HG02623 (cell line): Measurements from ENCODE around the gene ZNF341.
"Not testable (repeated sequence)": the region's sequence is repeated elsewhere in the genome, so short reads cannot be mapped to it uniquely, and the experiment has no call there.

Experiments
- ATAC-seq: cut with Tn5 transposase; IDR thresholded peaks from one replicate; pipeline ENCODE4 v1.9.1; 2021; ENCODE audit warnings: moderate library complexity; ENCODE audit not compliant: unreplicated experiment

The ZNF341 gene

DNA sequence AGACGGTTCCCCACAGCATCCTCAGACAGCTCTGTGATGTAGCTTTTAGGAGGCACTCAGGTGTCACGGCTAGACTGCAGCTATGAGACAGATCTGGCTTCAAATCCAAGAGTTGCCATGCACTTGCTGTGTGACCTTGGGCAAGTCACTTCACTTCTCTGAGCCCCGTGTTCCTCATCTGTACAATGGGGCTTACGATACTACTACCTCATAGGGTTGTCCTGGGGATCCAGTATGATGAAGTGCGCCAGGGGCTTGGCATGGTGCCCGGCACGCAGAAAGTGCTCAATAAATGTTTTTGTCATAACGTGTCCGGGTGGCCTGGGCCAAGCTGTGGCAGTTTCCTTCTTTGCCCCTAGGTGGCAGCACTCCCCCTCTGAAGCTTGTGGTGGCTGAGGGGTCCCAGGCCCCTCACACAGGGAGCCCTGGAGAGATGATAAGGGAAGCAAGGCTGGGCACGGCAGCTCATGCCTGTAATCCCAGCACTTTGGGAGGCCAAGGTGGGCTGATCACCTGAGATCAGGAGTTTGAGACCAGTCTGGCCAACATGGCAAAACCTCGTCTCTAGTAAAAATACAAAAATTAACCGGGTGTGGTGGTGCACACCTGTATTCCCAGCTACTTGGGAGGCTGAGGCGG, 60.3 kb downstream of the ZNF341 start:
- ATAC-seq: no peak

DNA sequence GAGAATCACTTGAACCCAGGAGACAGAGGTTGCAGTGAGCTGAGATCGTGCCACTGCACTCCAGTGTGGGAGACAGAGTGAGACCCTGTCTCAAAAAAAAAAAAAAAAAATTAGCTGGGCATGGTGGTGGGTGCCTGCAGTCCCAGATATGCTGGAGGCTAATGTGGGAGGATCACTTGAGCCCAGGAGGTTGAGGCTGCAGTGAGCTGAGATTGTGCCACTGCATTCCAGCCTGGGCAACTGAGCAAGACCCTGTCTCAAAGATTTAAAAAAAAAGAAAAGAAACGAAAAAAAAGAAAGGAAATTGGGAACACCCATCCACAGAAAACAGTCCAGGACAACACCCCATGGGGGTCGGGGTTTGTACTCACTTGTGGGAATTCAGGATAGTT, 60.8 kb downstream of the ZNF341 start:
- ATAC-seq: not testable (repeated sequence)

DNA sequence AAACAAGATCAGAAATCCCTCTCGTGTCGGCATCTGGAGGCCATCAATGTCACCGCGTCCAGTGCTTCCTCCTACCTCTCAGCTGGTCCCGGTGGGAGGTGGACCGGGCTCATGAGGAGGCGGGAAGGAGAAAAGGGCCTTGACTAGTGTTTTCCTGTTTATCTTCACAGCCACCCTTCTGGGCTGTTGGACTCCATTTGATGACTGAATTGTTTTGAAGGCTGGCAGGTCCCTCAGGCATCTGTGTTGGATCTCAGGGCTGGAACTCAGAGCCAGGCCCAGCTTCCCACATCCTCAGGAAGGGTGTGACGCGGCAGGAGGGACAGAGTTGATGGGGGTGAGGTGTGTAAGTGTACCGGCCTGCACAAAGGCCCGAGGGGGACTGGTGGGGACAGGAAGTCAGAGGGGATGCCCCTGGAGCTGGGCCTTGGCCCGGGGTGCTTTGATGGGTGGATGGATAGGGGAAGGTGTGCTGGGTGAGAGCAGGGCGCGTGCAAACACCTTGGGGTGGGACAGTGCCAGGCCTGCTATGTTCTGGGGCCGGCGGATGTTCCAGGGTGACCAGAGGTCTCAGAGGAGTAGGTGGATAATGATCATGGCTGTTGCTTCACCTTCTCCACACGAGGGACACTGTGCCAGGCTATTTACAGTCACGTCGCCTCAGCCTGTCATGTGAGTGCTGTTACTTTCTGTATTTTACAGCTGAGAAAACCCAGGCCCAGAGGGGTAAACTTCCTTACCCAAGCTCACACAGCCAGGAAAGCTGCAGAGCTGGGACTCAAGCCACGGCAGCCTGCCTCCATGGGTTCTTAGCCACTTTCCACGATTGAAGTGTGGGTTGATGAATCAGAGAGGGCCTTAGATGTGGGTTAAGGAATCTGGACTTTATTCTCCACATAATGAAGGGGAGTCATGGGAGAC, 61.5 kb downstream of the ZNF341 start:
- ATAC-seq: no peak

DNA sequence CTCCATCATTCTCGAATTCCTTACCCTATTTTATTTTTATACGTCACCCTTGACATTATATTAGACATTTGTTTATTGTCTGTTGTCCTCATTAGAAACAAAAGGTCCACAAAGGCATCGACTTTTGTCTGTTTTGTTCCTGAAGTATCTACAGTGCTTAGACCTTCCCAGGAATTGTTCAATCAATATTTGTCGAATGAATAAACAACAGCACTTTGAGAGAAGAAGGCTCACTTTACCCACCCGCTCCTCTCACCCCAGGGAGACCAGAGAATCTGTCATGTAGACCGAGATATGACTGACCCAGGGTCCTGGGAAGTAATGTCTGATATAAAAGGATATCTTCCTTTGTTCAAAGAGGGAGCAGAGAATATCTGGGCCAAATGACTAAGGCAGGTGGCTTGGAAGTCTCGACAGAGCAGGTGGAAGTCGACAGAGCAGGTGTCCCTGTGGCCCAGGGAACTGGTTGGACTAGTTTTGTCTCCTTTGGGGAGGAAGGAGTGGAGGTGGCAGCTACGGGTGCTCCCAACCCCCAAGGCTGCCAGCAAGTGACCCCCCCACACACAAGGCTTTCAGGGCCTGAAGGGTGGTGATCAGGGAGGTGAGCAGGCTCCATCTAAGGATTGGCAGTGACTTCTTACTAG, 64.6 kb downstream of the ZNF341 start:
- no peak for ATAC-seq

DNA sequence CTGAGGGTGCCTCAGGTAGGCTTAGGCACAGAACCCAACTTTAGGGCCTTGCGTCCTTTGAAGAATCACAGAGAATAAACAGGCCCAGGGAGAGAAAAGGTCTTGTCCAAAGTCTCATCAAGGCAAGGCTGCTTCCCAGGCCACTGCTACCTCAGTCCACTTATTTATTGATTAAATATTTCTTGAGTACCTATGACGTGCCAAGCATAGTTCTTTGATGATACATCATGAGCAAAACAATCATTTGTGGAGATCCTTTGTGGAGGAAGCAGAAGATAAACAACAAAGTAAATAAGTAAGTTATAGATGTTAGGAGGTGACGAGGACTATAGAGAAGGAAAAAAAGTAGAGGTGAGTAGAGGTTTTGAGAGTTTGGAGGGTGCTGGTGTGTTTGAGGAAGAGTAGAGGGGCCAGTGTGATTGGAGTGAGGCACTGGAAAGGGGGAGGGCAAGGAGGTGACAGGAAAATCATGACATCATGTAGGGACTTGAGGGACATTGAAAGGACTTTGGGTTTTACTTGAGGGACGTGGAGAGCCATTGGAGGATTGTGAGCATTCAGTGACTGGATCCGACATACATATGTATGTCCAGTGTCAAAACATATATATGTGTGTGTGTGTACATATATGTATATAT, 65.2 kb downstream of the ZNF341 start:
- no peak for ATAC-seq

- ATAC-seq: no peak
Observed at GRCh38 chr20:33798444-33798843, 66.6 kb downstream of the ZNF341 start.

DNA sequence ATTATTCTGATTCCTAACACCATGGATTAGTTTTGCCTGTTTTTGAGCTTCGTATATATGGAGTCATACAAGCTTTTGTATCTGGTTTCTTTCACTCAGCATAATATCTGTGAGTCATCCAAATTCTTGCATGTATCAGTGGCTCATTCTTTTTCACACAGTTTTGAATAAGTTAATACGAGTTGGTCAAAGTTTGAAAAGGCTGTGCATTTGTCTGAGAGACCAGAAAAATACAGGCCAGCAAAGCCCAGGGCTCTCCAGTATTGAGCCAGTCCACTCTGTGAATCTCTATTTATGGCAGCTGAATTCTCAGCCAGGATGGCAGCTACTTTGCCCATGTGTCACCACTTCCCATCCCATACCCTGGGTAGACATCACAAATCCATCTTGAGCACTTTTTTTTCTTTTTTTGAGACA, 72.1 kb downstream of the ZNF341 start:
- ATAC-seq: no peak

DNA sequence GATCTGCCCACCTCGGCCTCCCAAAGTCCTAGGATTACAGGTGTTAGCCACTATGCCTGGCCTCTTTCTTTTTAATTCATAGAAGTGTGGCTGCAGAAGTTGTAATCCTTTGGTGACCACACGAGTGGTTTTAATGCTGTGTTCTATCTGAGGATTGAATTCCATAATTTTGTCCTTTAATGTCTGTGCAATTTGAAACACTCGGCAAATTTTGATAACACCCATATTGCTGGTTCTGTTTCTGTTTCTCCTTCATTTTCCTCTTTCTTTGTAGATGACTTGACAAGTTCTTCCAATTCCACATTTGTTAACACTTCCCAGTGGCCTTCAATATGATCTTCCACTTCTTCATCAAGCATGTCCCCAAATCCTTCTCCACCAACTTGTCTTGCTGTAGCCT, 76.6 kb downstream of the ZNF341 start:
- no peak for ATAC-seq

- no peak for ATAC-seq
Observed at GRCh38 chr20:33810259-33810658, 78.5 kb downstream of the ZNF341 start.

GRCh38 chr20:33810885-33811775, 79.3 kb downstream of the ZNF341 start, which contains the start of gene CHMP4B:
TSS of gene CHMP4B (plus strand) at chr20:33811348. CDS start at chr20:33811469, 121 bp downstream.
- peak; percentile 96 for ATAC-seq

DNA sequence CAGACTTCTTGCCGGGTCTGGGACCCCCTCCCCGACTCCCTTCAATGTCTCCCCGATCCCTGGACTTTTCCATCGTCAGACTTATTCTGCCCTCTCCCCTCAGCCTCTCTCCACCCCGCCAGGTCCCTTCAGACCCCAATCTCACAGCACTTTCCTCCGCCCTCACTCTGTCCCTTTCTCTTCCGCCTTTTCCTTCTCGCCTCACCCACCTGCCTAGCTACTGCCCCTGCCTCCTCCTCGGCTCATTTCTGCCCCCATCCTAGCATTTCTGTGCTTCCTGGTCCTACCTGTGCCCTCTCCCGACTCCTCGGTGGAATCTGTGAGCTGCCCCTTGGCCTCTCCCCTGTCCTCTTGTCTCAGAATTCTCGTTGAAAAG, 80.0 kb downstream of the ZNF341 start:
- no peak for ATAC-seq

GRCh38 chr20:33812152-33812849, 80.5 kb downstream of the ZNF341 start:
- no peak for ATAC-seq

GRCh38 chr20:33812908-33813462, 81.2 kb downstream of the ZNF341 start:
- ATAC-seq: no peak

- no peak for ATAC-seq
Observed at GRCh38 chr20:33814238-33814712, 82.5 kb downstream of the ZNF341 start.

DNA sequence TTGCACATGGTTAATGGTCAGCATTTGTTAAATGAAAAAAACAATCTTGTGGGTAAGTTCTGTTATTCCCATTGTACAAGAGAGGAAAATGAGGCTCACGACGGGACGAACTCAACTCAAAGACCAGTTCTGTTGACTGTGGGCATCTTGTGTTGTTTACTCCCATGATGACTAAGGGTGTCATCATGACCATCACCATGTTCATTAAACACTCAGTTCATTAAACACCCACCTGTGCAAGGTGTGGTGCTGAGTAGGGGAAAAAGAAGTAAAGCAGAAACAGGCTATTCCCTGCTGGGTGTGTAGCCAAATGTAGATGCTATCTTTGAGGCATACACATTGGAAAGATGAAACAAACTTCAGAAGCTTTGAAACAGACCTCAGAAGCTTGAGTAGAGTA, 83.9 kb downstream of the ZNF341 start:
- no peak for ATAC-seq

DNA sequence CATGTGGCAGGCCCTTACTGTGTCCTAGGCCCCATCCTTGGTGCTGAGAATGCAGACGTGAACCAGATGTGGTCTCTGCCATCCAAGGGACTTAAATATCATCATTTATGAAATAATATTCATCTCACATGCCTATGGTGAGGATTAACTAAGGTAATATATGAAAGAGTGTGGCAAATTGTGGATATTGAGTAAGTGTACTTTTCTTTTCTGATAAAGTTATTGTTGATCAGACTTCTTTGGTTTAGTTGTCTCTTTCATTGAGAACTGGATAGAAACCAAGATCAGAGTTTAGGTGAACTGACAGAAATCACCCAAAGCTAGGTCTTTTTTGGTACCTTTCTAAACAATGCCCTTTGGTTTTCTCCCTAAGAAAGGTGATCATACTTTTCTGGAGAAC, 84.4 kb downstream of the ZNF341 start:
- ATAC-seq: no peak

- ATAC-seq: no peak
Observed at GRCh38 chr20:33817411-33817810, 85.6 kb downstream of the ZNF341 start.

DNA sequence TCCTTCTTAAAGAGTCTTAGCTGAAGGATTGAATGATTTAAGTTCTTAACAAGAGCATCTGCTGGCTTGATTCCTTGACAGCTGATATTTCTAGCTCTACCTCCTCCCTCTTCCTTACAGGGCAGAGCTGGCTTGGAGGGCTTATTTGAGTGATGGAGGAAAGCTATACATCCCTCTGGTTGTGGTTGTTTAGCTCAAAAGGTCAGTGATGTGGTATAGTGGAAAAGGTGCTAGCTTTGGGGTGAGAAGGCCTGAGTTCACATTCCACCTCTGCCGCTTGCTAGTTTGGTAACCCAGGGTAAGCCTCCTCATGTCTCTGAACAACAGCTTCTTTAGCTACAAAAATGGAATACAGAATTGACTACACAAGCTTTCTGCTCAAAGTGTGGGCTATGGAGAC, 87.7 kb downstream of the ZNF341 start:
- no peak for ATAC-seq

DNA sequence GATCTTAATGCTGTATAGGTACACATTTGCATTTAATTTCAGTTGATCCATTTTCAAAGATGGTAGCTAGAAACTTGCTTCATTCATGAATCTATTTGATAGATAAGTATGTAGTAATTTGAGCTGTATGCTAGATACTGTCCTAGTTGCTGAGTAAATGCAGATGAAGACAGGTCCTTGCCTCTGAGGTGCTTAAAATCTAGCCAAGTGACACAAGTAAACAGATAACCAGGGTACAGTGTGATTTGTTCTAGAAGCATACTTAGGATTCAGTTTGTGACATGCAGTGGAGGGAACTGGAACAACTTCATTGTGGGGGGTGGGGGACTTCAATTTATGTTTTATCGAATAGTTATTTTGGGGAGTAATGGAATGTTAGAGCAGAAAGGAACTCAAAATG, 88.6 kb downstream of the ZNF341 start:
- no peak for ATAC-seq
